Mucosa of stomach (tissue), 1 donor: ENCODE data around the gene NEUROG1.

Source experiments
- H3K27me3 ChIP-seq: one replicate; pipeline ENCODE4 v1.7.0; 2013; ENCODE audit warnings: mild to moderate bottlenecking, low read length; ENCODE audit not compliant: control insufficient read depth, insufficient read depth
- H3K36me3 ChIP-seq: one replicate; pipeline ENCODE4 v1.7.0; 2013; ENCODE audit warnings: low read length; ENCODE audit not compliant: control insufficient read depth, insufficient read depth
- H3K4me1 ChIP-seq: one replicate; pipeline ENCODE4 v1.7.0; 2013; ENCODE audit warnings: mild to moderate bottlenecking, low read length; ENCODE audit not compliant: control insufficient read depth, insufficient read depth
- H3K4me3 ChIP-seq: one replicate; pipeline ENCODE4 v1.7.0; 2013; ENCODE audit warnings: low read length
- H3K9ac ChIP-seq: one replicate; pipeline ENCODE4 v1.7.0; 2013; ENCODE audit warnings: mild to moderate bottlenecking, low read length, moderate library complexity
- H3K9me3 ChIP-seq: one replicate; pipeline ENCODE4 v1.7.0; 2013; ENCODE audit warnings: mild to moderate bottlenecking, low read length, moderate library complexity; ENCODE audit not compliant: control insufficient read depth
- donor health status: Pancreatic carcinoma.

NEUROG1 gene

DNA sequence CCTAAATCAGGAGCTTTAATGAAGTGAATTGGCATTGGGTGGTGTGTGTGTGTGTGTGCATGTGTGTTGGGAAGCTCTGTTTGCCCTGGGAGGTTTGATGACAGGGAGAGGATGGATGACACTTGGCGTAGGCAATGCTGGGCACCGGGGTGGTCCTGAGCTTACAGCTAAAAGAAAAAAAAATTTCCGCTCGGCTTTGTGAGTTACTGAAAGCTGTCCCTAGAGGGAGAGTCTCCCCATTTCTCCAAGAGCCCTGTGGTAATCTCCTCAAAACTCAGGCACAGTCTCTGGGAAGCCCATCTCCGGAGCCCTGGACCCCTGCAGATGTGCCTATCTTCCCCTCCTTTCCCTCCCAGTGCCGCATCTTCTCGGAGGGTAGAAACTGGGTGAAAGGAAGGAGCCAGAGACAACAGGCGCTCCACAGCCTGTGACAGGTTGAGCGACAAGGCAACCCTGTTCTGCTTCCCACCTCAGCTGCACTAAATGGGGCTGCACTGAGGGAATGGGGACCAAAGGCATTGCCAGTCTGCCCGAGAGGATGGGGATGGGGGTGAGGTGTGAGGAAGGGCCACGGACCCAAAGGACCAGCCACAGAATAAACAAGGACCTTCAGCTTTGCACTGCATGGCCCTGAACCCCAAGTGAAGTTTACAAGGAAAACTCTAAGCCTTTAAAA lies 47.8 kb downstream of the NEUROG1 start:
- Histone ChIP-seq H3K36me3 (no peaks in the 10 kb centered on the region), H3K4me1 (peaks cover 27% of the 10 kb centered on the region), H3K9me3 (no peaks in the 10 kb centered on the region), H3K4me3 (no peak overlapping the region), H3K9ac (no peak overlapping the region), H3K27me3 (peaks cover 86% of the 10 kb centered on the region)

DNA sequence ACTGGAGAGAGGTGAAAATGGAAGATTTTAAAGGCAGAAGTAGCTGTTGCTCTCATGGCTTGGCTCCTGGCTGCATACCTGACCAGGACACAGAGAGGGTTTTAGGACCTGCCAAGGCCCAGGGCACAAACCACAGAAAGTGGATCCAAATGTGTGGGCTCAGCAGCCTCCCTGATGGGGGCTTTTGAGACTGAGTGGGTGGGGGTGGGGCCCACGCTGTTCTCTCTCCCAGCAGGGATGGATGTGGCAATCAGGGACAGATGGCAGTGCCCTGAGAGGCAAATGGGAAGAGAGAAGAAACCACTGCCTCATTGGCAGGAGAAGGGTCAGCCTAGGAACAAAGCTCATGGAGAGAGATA lies 48.7 kb downstream of the NEUROG1 start:
- no peak overlapping the region for H3K9ac ChIP-seq
- peaks cover 76% of the 10 kb centered on the region for H3K27me3 ChIP-seq
- no peaks in the 10 kb centered on the region for H3K36me3 ChIP-seq
- H3K4me3 ChIP-seq: no peak overlapping the region
- no peaks in the 10 kb centered on the region for H3K9me3 ChIP-seq
- peaks cover 24% of the 10 kb centered on the region for H3K4me1 ChIP-seq

DNA sequence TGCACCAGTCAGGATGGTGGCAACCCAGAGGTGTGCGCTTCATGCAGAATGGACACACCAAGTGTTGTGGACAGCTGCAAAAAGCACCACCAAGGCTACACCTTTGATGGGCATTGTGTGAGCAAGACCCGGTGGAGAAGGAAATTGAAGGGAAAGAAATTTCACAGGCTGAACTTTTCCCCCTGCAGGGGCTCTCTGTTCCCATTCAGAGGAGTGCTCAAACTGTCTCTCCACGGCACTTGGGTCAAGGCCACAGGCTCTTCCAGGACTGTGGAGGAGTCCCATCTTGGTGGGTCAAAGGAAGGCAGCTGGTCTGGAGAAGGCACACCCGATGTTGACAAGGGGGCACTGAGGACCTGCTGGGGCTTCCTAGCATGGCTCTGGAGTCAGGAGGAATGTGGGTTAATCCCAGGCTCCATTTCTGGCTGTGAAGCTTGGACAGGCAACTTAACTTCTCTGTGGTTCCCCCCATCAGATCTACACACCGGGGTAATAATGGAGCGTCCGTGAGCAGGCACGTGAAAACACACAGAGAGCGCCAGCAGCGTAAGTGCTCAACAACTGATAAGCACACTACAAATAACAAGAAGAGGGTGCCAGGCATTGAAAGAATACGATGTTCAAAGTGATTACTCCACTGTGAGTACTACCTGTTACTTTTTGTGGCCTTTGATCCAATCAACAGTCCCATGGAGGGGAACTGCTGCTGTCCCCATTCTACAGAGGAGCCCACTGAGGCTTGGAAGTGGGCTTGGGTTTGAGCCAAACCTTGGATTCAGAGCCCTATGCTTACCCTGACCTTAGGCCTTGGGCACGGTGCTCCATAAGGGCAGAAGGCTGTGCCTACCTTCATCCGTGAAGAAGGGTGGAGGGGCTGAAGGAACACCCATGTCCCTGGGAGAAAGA lies 49.4 kb downstream of the NEUROG1 start:
- peaks cover 18% of the 10 kb centered on the region for H3K4me1 ChIP-seq
- peaks cover 70% of the 10 kb centered on the region for H3K27me3 ChIP-seq
- no peak overlapping the region for H3K9ac ChIP-seq
- no peak overlapping the region for H3K4me3 ChIP-seq
- no peaks in the 10 kb centered on the region for H3K36me3 ChIP-seq
- no peaks in the 10 kb centered on the region for H3K9me3 ChIP-seq

DNA sequence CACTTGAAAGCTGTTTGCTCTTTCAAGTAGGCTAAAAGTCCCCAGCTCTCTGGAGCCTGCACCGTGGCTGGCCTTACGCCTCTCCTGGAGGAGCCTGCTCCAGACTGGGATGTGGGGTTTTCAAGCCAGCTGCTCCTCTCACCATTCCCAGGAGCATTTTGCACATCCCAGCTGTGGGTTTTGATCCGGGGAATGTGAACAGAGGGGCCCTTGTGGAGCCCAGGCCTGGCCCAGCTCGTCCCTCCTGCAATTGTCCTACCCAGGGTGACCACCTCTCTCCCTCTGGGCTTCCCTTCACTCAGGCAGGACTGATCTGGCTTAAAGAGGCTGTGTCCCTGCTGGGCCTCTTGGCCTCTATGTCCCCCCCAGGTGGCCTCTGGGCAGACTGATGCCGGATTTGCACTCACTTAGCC lies 51.1 kb downstream of the NEUROG1 start:
- no peak overlapping the region for H3K4me3 ChIP-seq
- no peak overlapping the region for H3K9ac ChIP-seq
- no peaks in the 10 kb centered on the region for H3K36me3 ChIP-seq
- peaks cover 53% of the 10 kb centered on the region for H3K27me3 ChIP-seq
- H3K4me1 ChIP-seq: peaks cover 10% of the 10 kb centered on the region
- no peaks in the 10 kb centered on the region for H3K9me3 ChIP-seq
